ENCODE measurements around the gene RUNDC1.

RUNDC1 gene

GRCh38 chr17:43016216-43016615 lies 35.9 kb downstream of the RUNDC1 start:
- TF ChIP-seq CEBPB (IDR thresholded peaks at IDR 0.05) = no peak
- TF ChIP-seq, protein P1, sequence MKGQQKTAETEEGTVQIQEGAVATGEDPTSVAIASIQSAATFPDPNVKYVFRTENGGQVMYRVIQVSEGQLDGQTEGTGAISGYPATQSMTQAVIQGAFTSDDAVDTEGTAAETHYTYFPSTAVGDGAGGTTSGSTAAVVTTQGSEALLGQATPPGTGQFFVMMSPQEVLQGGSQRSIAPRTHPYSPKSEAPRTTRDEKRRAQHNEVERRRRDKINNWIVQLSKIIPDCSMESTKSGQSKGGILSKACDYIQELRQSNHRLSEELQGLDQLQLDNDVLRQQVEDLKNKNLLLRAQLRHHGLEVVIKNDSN (IDR thresholded peaks at IDR 0.05) = no peak
- no peak for TF ChIP-seq TCF12 (IDR thresholded peaks at IDR 0.05; ENCODE audit: low read depth)
- no peak for TF ChIP-seq TAF1 (IDR thresholded peaks at IDR 0.05; ENCODE audit: low read depth)
- no peak for TF ChIP-seq NFIC (IDR thresholded peaks at IDR 0.05)
- TF ChIP-seq YY1 (IDR thresholded peaks at IDR 0.05; ENCODE audit: low read depth) = no peak
- TF ChIP-seq ZBTB7A (IDR thresholded peaks at IDR 0.05; ENCODE audit: low read depth) = no peak
- no peak for TF ChIP-seq FOXM1 (IDR thresholded peaks at IDR 0.05; ENCODE audit: borderline replicate concordance, low read depth)
- no peak for TF ChIP-seq RAD21 (IDR thresholded peaks at IDR 0.05; ENCODE audit: low read depth)
- TF ChIP-seq, protein P2, sequence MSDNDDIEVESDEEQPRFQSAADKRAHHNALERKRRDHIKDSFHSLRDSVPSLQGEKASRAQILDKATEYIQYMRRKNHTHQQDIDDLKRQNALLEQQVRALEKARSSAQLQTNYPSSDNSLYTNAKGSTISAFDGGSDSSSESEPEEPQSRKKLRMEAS (IDR thresholded peaks at IDR 0.05) = no peak

DNA sequence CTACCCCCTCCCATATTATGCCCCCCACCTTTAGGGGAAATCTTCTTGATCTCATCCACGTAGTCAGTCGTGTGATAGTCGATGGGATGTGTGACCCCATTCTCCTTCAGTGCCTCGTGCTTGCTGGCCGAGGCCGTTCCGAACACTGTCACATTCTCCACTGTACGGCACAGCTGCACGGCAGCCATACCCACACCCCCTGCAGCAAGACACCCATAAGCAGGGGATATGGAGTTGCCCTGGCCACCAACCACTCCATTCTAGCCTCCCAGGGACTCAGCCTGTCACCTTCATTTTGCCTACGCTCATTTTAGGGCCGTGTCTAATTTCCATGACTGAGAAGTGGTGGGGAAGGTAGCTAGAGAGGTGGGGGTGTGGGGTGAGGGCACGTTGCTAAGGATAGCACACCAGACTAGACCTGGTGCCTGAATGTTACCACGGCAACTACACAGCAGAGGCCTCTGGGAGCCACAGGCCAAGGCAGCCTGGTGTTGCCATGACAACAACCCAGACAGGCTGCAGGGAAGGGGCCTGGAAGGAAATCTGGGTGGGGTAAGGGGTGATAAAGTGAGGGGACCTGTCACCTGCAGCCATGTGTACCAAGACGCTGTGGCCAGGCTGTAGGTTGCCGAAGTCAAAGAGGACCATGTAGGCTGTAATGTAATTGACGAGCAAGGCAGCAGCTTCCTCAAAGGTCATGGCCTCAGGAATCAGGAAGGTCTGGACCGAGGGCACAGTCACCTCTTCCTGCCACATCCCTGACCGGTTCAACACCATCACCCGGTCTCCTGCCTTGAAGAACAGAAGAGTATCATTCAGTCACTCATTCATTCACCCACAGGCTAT lies 37.9 kb downstream of the RUNDC1 start:
- TF ChIP-seq FOXM1 (IDR thresholded peaks at IDR 0.05; ENCODE audit: borderline replicate concordance, low read depth) (no peak), RAD21 (IDR thresholded peaks at IDR 0.05; ENCODE audit: low read depth) (no peak), CEBPB (IDR thresholded peaks at IDR 0.05) (no peak), TCF12 (IDR thresholded peaks at IDR 0.05; ENCODE audit: low read depth) (no peak), EGR1 (IDR thresholded peaks at IDR 0.05) (no peak), NFIC (IDR thresholded peaks at IDR 0.05) (no peak), YY1 (IDR thresholded peaks at IDR 0.05; ENCODE audit: low read depth) (no peak), EP300 (IDR thresholded peaks at IDR 0.05; ENCODE audit: borderline replicate concordance) (no peak), TAF1 (IDR thresholded peaks at IDR 0.05; ENCODE audit: low read depth) (no peak), CREB1 (IDR thresholded peaks at IDR 0.05; ENCODE audit: low read depth) (no peak), TEAD4 (IDR thresholded peaks at IDR 0.05) (no peak)
- TF ChIP-seq, protein P3, sequence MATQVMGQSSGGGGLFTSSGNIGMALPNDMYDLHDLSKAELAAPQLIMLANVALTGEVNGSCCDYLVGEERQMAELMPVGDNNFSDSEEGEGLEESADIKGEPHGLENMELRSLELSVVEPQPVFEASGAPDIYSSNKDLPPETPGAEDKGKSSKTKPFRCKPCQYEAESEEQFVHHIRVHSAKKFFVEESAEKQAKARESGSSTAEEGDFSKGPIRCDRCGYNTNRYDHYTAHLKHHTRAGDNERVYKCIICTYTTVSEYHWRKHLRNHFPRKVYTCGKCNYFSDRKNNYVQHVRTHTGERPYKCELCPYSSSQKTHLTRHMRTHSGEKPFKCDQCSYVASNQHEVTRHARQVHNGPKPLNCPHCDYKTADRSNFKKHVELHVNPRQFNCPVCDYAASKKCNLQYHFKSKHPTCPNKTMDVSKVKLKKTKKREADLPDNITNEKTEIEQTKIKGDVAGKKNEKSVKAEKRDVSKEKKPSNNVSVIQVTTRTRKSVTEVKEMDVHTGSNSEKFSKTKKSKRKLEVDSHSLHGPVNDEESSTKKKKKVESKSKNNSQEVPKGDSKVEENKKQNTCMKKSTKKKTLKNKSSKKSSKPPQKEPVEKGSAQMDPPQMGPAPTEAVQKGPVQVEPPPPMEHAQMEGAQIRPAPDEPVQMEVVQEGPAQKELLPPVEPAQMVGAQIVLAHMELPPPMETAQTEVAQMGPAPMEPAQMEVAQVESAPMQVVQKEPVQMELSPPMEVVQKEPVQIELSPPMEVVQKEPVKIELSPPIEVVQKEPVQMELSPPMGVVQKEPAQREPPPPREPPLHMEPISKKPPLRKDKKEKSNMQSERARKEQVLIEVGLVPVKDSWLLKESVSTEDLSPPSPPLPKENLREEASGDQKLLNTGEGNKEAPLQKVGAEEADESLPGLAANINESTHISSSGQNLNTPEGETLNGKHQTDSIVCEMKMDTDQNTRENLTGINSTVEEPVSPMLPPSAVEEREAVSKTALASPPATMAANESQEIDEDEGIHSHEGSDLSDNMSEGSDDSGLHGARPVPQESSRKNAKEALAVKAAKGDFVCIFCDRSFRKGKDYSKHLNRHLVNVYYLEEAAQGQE (IDR thresholded peaks at IDR 0.05; ENCODE audit: low read depth) = no peak

DNA sequence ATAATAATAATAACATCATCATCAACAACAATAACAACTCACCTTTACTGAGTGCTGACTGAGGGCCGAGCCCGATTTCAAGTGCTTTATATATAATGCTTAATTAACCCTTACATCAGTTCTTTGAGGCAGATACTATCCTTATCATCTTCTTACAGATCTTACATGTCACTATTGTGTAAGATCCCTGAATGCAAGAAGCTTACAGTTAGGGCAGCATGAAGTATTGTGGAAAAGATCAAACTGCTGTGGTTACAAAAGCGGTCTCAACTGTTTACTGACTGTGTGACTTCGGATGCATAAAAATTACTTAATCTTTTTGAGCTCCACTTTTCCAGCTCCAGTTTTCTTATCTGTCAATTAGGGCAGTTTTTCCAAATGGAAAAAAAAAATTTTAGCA lies 38.6 kb downstream of the RUNDC1 start:
- no peak for TF ChIP-seq TAF1 (IDR thresholded peaks at IDR 0.05; ENCODE audit: low read depth)
- TF ChIP-seq, protein P2 (IDR thresholded peaks at IDR 0.05) = no peak
- TF ChIP-seq FOXM1 (IDR thresholded peaks at IDR 0.05; ENCODE audit: borderline replicate concordance, low read depth) = no peak
- TF ChIP-seq RAD21 (IDR thresholded peaks at IDR 0.05; ENCODE audit: low read depth) = no peak
- no peak for TF ChIP-seq NFIC (IDR thresholded peaks at IDR 0.05)
- TF ChIP-seq TCF12 (IDR thresholded peaks at IDR 0.05; ENCODE audit: low read depth) = no peak
- TF ChIP-seq, protein P3 (IDR thresholded peaks at IDR 0.05; ENCODE audit: low read depth) = no peak
- TF ChIP-seq TEAD4 (IDR thresholded peaks at IDR 0.05) = no peak

GRCh38 chr17:43019418-43019817 lies 39.1 kb downstream of the RUNDC1 start:
- TF ChIP-seq NFIC (IDR thresholded peaks at IDR 0.05) (no peak), CEBPB (IDR thresholded peaks at IDR 0.05) (no peak), EP300 (IDR thresholded peaks at IDR 0.05; ENCODE audit: borderline replicate concordance) (no peak), ZBTB7A (IDR thresholded peaks at IDR 0.05; ENCODE audit: low read depth) (no peak), FOXM1 (IDR thresholded peaks at IDR 0.05; ENCODE audit: borderline replicate concordance, low read depth) (no peak), YY1 (IDR thresholded peaks at IDR 0.05; ENCODE audit: low read depth) (no peak), TCF12 (IDR thresholded peaks at IDR 0.05; ENCODE audit: low read depth) (no peak), TAF1 (IDR thresholded peaks at IDR 0.05; ENCODE audit: low read depth) (no peak), EGR1 (IDR thresholded peaks at IDR 0.05) (no peak), TEAD4 (IDR thresholded peaks at IDR 0.05) (no peak)
- TF ChIP-seq, protein P2 (IDR thresholded peaks at IDR 0.05) = no peak
- TF ChIP-seq, protein P3 (IDR thresholded peaks at IDR 0.05; ENCODE audit: low read depth) = no peak
